Neural crest cell (in vitro differentiated cells): Measurements from ENCODE around the gene TNFRSF1A. TPM values are rescaled to one million over a fixed set of nuclear protein-coding genes. Genes with fewer than 3 reads are reported as not detected.
A peak's percentile ranks its signal among the peaks of the same experiment; 100 is the strongest.
"Not testable (repeated sequence)": the region's sequence is repeated elsewhere in the genome, so short reads cannot be mapped to it uniquely, and the experiment has no call there.

Experiments used
- DNase-seq: peaks from one replicate; pipeline ENCODE4 v3.0.0; 2021; ENCODE audit warnings: low read depth, mixed read lengths, low spot score
- H3K27ac Mint-ChIP-seq: one replicate; pipeline ENCODE4 v1.8.0; 2021; ENCODE audit warnings: mild to moderate bottlenecking, mixed read lengths; ENCODE audit not compliant: unreplicated experiment
- H3K27me3 Mint-ChIP-seq: 2 replicates; pipeline ENCODE4 v1.8.0; 2021; ENCODE audit warnings: low read depth, mild to moderate bottlenecking, mixed read lengths
- H3K36me3 Mint-ChIP-seq: 2 replicates; pipeline ENCODE4 v1.8.0; 2021; ENCODE audit warnings: low read depth, mild to moderate bottlenecking, mixed read lengths
- H3K4me1 Mint-ChIP-seq: 2 replicates; pipeline ENCODE4 v1.8.0; 2021; ENCODE audit warnings: mixed read lengths
- H3K4me3 Mint-ChIP-seq: one replicate; pipeline ENCODE4 v1.8.0; 2021; ENCODE audit warnings: mild to moderate bottlenecking, mixed read lengths
- H3K9me3 Mint-ChIP-seq: 2 replicates; pipeline ENCODE4 v1.8.0; 2021; ENCODE audit warnings: mixed read lengths
- total RNA-seq: library from RNA; stranded (reverse); gene quantifications from 2 replicates; pipeline ENCODE4 v1.2.1, GENCODE V29; 2021
- TF ChIP-seq, protein P1 (sequence below): fragments of 200-600 bp; sonication (generic); conservative IDR thresholded peaks from 2 replicates; pipeline ENCODE4 v1.5.0; 2021; ENCODE audit warnings: antibody characterized with exemption, mild to moderate bottlenecking

The TNFRSF1A gene
- total RNA-seq, 1 donor from 2014 or later, result 47.7 TPM

GRCh38 chr12:6351622-6352021, 9.7 kb upstream of the TNFRSF1A start:
- TF ChIP-seq, protein P1, sequence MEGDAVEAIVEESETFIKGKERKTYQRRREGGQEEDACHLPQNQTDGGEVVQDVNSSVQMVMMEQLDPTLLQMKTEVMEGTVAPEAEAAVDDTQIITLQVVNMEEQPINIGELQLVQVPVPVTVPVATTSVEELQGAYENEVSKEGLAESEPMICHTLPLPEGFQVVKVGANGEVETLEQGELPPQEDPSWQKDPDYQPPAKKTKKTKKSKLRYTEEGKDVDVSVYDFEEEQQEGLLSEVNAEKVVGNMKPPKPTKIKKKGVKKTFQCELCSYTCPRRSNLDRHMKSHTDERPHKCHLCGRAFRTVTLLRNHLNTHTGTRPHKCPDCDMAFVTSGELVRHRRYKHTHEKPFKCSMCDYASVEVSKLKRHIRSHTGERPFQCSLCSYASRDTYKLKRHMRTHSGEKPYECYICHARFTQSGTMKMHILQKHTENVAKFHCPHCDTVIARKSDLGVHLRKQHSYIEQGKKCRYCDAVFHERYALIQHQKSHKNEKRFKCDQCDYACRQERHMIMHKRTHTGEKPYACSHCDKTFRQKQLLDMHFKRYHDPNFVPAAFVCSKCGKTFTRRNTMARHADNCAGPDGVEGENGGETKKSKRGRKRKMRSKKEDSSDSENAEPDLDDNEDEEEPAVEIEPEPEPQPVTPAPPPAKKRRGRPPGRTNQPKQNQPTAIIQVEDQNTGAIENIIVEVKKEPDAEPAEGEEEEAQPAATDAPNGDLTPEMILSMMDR, result no peak
- no peaks in the 10 kb centered on the region for H3K4me1 Mint-ChIP-seq
- no peaks in the 10 kb centered on the region for H3K36me3 Mint-ChIP-seq

GRCh38 chr12:6347367-6348338, 5.8 kb upstream of the TNFRSF1A start:
- TF ChIP-seq, protein P1, result no peak
- Mint-ChIP-seq H3K4me3 (no peak overlapping the region), H3K9me3 (no peaks in the 10 kb centered on the region), H3K36me3 (no peaks in the 10 kb centered on the region), H3K27ac (no peak overlapping the region), H3K27me3 (no peaks in the 10 kb centered on the region), H3K4me1 (peaks cover 11% of the 10 kb centered on the region)
- DNase-seq, result no peak

More at GRCh38 chr12:6351622-6352021, 9.7 kb upstream of the TNFRSF1A start:
- Mint-ChIP-seq H3K27me3 (no peaks in the 10 kb centered on the region), H3K4me3 (no peak overlapping the region), H3K27ac (no peak overlapping the region), H3K9me3 (no peaks in the 10 kb centered on the region)
- no peak for DNase-seq

- no peak for DNase-seq
- Mint-ChIP-seq H3K36me3 (no peaks in the 10 kb centered on the region), H3K9me3 (no peaks in the 10 kb centered on the region), H3K4me1 (peaks cover 18% of the 10 kb centered on the region), H3K27ac (no peak overlapping the region), H3K4me3 (no peak overlapping the region), H3K27me3 (no peaks in the 10 kb centered on the region)
- TF ChIP-seq, protein P1, result no peak
Observed at GRCh38 chr12:6346942-6347341, 5.1 kb upstream of the TNFRSF1A start.

GRCh38 chr12:6346235-6346832, 4.5 kb upstream of the TNFRSF1A start:
- Mint-ChIP-seq H3K4me3 (no peak overlapping the region), H3K9me3 (no peaks in the 10 kb centered on the region), H3K4me1 (peaks cover 22% of the 10 kb centered on the region), H3K27ac (no peak overlapping the region), H3K27me3 (no peaks in the 10 kb centered on the region), H3K36me3 (no peaks in the 10 kb centered on the region)
- no peak for DNase-seq
- TF ChIP-seq, protein P1, result no peak

GRCh38 chr12:6345319-6346091, 3.6 kb upstream of the TNFRSF1A start:
- Mint-ChIP-seq H3K4me1 (peaks cover 25% of the 10 kb centered on the region), H3K4me3 (peak overlapping the region; percentile 6), H3K27me3 (no peaks in the 10 kb centered on the region), H3K9me3 (no peaks in the 10 kb centered on the region), H3K27ac (no peak overlapping the region), H3K36me3 (no peaks in the 10 kb centered on the region)
- TF ChIP-seq, protein P1, result no peak
- DNase-seq, result no peak

GRCh38 chr12:6344101-6344660, 2.3 kb upstream of the TNFRSF1A start:
- H3K27me3 Mint-ChIP-seq, H3K36me3 Mint-ChIP-seq, H3K27ac Mint-ChIP-seq, H3K9me3 Mint-ChIP-seq, DNase-seq: not testable (repeated sequence)
- peaks cover 25% of the 10 kb centered on the region for H3K4me1 Mint-ChIP-seq
- peak overlapping the region; percentile 21 for H3K4me3 Mint-ChIP-seq
